ENCODE data around the gene SDC4. TPM values are rescaled to one million over a fixed set of nuclear protein-coding genes. Genes with fewer than 3 reads are reported as not detected.

SDC4 gene
- total RNA-seq, 1 experiment from 2014 or later = 24.7 TPM

DNA sequence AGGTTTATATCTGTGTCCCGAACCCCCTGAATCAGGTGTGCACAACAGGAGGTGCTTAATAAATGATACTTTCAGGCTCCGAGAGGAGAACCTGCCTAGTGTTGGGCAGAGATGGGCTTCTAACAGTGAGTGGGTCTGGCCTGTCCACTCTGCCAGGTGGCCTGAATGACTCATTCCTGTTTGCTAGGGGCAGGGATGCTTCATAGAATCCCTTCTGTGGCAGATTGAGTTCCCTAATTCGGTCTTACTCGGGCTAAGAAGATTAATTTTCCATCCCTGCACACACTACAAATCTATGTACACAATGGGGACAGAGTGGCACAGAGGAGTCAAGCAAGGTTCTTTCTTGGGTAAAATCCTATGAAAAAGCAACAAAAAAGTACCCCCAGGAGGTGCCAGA, 19.8 kb downstream of the SDC4 start:
- in situ Hi-C loops (cut with HindIII; ENCODE audit: low sequenced_read_pairs) = no loop called here
- DNase-seq (ENCODE audit: low spot score) = peak; percentile 88

DNA sequence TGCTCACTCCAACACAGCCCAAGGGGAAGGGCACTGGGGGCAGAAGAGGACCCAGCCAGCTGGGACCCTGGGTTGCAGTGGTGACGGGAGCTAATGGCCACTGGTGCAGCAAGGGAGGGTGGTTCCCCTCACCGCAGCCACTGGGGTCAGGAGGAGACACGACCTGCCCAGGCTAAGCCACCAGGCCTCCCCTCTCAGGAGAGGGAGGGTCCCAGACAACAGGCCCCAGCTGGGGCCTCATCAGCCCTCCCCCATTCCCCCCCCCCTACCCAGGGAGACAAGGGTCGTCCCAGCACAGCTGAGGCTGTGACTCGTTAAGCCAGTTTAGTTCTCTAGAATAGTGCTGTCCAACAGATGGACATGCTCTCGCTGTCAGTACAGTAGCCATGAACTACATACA, 22.9 kb downstream of the SDC4 start:
- in situ Hi-C loops (cut with HindIII; ENCODE audit: low sequenced_read_pairs) = no loop called here
- no peak for DNase-seq (ENCODE audit: low spot score)

DNA sequence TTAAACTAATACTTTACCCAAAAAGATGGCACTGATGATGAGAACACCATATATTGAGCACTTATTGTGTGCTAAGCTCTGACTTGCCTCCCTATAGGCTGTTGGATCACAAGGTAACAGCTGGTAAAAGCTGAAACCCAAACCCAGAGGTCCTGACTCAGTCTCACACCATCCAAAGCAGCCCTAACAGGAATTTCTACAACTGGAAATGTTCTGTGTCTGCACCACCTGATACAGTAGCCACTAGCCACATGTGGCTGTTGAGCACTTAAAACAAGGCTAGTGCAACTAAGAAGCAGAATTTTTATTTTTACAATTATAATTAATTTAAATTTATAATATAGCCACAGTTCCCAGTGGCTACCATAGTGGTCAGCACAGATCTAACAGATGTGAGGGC, 24.5 kb downstream of the SDC4 start:
- in situ Hi-C loops (cut with HindIII; ENCODE audit: low sequenced_read_pairs) = loop anchor here (25.0 kb wide), 2 partner anchors 164 to 439 kb away; no protein-coding TSS in a partner anchor
- DNase-seq (ENCODE audit: low spot score) = no peak

DNA sequence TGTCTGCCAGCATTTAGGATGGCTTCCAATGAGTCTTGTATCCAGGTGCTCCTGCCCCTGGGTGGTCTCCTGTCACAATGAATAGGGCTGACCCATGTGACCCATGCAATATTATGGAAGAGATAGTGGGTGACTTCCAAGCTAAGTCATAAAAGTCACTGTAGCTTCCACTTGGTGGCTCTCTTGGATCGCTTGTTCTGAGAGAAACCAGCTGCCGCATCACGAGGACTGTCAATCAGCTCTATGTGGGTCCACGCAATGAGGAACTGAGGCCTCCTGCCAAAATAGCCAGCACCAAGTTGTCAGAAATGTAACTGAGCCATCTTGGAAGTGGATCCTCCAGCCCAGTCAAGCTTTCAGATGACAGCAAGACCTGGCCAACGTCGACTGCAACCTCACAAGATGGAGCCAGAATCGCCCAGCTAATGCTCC, 25.3 kb downstream of the SDC4 start:
- in situ Hi-C loops (cut with HindIII; ENCODE audit: low sequenced_read_pairs) = loop anchor here (25.0 kb wide), 2 partner anchors 164 to 439 kb away; no protein-coding TSS in a partner anchor
- peak; percentile 80 for DNase-seq (ENCODE audit: low spot score)

DNA sequence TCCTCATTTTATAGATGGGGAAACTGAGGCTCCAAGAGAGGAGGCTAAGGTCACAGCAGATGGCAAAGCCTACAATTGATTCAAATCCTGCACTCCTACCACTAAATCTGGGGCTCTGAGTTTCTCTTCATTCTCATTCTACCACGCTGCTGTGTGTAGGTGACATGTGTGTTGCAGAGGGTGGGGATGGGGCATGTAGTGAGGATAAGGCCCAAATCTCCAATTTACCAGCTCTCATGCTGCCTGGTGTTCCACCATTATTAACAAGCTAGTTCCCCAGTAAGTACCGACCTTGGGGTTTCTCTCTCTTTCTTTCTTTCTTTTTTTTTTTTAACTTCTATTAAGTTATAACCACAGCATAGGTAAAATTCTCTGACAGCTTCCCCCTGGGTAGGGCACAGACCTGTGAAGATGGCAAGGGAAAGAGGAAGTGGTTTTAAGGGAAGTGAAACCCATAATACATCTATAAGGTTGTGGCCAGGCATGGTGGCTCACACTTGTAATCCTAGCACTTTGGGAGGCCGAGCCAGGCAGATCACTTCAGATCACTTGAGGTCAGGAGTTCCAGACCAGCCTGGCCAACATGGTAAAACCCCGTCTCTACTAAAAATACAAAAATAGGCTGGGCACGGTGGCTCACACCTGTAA, 27.2 kb downstream of the SDC4 start:
- in situ Hi-C loops (cut with HindIII; ENCODE audit: low sequenced_read_pairs) = loop anchor here (25.0 kb wide), 2 partner anchors 166 to 441 kb away; no protein-coding TSS in a partner anchor
- no peak for DNase-seq (ENCODE audit: low spot score)

DNA sequence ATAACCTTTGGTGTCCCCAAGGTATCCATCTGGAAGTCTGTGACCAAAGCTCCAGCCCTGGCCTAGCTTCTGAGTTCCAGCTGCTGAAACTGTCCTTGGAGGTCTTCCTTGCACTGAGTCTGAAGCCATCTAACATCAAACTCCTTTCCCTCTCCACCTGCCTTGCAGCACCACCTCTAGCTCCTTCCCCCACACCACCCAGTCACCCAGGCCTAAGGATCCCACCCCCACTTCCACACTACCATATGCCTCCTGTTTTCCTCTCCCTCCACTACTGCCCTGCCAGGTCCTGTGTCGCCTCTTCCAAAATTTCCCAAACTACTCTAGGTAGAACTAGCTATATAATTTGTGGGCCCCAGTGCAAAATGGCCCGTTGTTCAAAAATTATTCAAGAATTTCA, 29.3 kb downstream of the SDC4 start:
- DNase-seq (ENCODE audit: low spot score) = no peak
- in situ Hi-C loops (cut with HindIII; ENCODE audit: low sequenced_read_pairs) = loop anchor here (25.0 kb wide), 2 partner anchors 168 to 443 kb away; no protein-coding TSS in a partner anchor

DNA sequence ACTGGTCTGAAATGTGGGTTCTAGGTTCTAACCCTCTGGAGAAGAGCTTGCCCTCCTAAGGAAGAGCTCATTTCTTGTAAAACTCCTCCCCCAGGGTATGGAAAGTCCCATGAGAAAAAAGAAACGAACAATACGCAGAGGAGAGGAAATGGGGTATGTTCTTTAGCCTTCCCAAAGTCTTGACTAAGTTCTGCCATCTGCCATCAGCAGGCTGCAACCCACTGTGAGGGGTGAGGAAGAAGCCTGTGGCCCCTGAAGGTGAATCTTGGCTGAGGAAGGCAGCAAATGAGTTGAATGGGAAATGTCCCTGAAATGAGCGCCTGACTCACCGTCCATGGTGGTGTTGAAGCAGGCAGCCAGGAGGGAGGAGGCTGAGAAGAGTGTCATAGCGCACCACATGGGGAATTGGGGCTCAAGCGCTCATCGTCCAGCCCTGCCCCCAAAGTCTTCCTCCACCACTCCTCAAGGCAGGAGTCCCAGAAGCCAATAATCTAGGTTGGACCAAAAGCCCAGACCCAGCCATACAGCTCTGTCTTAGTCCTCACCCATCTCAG, 29.8 kb downstream of the SDC4 start:
- in situ Hi-C loops (cut with HindIII; ENCODE audit: low sequenced_read_pairs) = loop anchor here (25.0 kb wide), 2 partner anchors 169 to 444 kb away; no protein-coding TSS in a partner anchor
- DNase-seq (ENCODE audit: low spot score) = no peak

DNA sequence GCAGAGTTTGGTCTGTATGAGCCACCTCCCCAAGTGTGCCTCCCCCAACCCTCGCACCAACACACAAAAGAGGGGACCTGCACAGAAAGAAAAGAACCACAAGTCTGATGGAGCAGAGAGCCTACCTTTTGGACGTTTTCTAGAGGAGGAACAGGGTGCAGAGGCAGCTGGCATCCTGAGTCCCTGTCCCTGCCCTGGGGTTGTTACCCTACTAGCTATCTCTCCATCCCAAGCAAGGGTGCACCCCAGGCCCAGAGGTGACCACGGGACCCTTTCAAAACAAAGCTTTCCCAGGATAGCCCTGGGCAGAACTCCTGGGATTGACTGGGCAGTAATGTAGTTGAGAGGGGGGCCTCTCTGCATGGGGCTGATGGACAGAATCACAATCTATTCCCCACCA, 30.4 kb downstream of the SDC4 start:
- in situ Hi-C loops (cut with HindIII; ENCODE audit: low sequenced_read_pairs) = loop anchor here (25.0 kb wide), 2 partner anchors 169 to 444 kb away; no protein-coding TSS in a partner anchor
- DNase-seq (ENCODE audit: low spot score) = no peak

DNA sequence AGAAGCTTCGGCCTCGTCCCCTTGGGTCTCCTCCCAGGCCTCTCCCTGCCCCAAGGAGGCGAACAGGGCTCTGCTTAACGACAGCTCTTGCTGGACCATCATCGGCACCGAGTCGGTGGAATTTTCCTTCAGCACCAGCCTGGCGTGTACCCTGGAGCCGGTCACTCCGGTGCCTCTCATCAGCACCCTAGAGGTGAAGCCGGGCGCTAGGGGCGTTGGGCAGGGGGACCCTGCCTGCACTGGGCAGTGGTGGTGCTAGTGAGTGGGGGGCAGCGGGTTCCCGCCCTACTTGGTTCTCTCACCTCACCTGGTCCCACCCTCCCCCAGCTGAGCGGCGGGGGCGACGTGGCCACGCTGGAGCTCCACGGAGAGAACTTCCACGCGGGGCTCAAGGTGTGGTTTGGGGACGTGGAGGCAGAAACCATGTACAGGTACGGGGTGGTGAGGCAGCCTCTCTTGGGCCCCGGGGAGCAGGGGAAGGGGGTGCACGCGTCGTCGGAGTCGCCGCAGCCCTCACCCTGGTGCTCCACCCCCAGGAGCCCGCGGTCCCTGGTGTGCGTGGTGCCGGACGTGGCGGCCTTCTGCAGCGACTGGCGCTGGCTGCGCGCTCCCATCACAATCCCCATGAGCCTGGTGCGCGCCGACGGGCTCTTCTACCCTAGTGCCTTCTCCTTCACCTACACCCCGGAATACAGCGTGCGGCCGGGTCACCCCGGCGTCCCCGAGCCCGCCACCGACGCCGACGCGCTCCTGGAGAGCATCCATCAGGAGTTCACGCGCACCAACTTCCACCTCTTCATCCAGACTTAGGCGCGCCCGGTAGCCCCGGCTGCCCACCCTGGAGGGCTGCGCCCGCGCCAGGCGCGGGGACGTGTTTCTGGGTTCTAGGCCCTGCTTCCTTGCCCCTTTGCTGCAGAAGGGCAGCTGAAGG, 31.8 kb downstream of the SDC4 start:
- in situ Hi-C loops (cut with HindIII; ENCODE audit: low sequenced_read_pairs) = loop anchor here (25.0 kb wide), 2 partner anchors 171 to 446 kb away; no protein-coding TSS in a partner anchor
- DNase-seq (ENCODE audit: low spot score) = no peak

DNA sequence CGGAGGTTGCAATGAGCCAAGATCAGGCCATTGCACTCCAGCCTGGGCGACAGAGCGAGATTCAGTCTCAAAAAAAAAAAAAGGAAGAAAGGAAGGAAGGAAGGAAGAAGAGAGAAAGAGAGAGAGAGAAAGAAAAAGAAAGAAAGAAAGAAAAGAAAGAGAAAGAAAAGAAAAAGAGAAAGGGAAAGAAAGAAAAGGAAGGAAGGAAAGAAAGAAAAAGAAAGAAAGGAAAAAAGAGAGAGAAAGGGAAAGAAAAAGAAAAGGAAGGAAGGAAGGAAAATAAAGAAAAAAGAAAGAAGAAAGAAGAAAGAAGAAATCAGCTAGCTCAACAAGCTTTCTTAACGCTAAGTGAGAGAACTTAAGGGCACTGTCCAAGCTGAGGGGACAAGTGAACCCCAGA, 32.6 kb downstream of the SDC4 start:
- in situ Hi-C loops (cut with HindIII; ENCODE audit: low sequenced_read_pairs) = loop anchor here (25.0 kb wide), 2 partner anchors 172 to 447 kb away; no protein-coding TSS in a partner anchor
- DNase-seq (ENCODE audit: low spot score) = no peak

DNA sequence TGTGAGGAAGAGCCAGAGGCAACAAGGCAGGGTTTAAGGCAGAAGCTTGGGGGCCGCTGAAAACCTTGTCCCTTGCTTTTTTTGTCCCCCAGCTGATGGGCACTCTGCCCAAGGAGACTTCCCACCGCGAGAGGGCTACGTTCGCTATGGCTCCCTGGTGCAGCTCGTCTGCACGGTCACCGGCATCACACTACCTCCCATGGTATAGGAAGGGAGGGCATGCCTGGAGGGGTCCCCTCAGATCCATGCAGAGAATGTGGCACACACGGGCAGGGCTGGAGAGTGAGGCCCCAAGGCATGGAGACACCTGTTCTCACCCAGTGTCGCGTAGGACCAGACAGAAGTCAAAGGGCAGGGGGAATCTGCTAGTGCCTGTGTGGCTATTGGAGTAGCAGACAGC, 34.3 kb downstream of the SDC4 start:
- in situ Hi-C loops (cut with HindIII; ENCODE audit: low sequenced_read_pairs) = loop anchor here (25.0 kb wide), 2 partner anchors 173 to 448 kb away; no protein-coding TSS in a partner anchor
- no peak for DNase-seq (ENCODE audit: low spot score)

DNA sequence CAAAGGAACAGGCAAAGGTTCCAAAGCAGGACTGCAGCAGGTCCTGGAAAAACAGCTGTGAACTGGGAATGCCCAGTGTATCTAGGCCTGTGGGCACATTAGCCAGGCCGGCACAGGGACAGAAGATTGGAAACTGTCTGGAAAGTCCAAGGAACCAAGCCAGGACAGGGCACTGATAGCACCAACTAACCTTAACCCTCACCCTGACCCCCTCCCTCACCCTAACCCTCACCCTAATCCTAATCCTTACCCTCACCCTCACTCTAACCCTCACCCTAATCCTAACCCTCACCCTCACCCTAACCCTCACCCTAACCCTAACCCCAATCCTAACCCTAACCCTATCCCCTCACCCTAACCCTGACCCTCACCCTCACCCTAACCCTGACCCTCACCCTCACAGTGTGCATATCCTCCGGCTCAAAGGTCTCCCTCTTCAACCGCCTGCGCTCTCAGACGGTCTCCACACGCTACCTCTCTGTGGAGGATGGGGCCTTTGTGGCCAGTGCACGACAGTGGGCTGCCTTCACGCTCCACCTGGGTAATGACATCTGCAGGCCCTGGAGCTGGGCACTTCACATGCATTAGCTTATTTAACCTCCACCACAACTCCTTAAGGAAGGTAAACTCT, 35.0 kb downstream of the SDC4 start:
- in situ Hi-C loops (cut with HindIII; ENCODE audit: low sequenced_read_pairs) = loop anchor here (25.0 kb wide), 2 partner anchors 174 to 449 kb away; no protein-coding TSS in a partner anchor
- no peak for DNase-seq (ENCODE audit: low spot score)

DNA sequence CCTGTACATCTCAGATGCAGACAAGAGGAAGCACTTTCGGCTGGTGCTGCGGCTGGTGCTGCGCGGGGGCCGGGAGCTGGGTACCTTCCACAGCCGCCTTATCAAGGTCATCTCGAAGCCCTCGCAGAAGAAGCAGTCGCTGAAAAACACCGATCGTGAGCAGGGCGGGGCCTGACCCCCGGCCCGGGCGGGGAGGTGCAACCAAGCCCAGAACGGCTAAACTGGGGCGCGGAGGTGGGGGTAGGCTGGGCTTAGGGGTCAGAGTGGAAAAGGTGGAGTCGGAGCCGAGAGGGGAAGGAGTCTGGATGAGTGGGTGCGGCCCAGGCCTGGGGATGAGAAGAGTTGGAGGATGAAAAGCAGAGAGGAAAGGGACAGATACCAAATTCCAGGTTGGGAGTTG, 36.0 kb downstream of the SDC4 start:
- DNase-seq (ENCODE audit: low spot score) = no peak
- in situ Hi-C loops (cut with HindIII; ENCODE audit: low sequenced_read_pairs) = loop anchor here (25.0 kb wide), 2 partner anchors 175 to 450 kb away; no protein-coding TSS in a partner anchor

DNA sequence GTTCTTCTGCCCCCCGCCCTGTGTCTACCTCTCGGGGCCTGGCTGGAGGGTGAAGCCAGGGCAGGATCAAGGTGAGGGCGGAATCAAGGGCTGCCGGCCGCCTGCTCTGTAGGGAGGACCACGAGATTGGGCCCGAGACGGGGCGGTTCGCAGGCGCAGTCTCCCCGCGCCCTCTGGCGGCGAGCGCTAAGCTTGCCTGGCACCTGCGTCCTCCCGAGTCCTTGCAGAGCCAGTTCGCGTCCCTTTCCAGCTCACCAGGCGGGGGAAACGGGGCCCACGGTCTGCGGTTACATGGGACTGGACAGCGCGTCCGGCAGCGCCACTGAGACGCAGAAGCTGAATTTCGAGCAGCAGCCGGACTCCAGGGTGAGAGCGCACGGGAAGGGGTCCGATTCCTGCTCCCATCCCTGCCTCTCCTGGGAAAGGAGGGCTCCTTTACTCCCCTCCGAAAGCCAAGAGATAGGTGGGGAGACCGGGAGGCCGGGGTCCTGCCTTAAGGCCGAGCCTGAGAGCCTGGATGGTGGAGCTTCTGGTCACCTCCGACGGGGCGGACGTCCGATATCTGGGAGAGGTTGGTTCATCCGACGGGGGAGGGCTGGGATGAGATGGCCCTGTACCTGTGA, 36.5 kb downstream of the SDC4 start:
- in situ Hi-C loops (cut with HindIII; ENCODE audit: low sequenced_read_pairs) = loop anchor here (25.0 kb wide), 2 partner anchors 176 to 451 kb away; no protein-coding TSS in a partner anchor
- peak; percentile 36 for DNase-seq (ENCODE audit: low spot score)

DNA sequence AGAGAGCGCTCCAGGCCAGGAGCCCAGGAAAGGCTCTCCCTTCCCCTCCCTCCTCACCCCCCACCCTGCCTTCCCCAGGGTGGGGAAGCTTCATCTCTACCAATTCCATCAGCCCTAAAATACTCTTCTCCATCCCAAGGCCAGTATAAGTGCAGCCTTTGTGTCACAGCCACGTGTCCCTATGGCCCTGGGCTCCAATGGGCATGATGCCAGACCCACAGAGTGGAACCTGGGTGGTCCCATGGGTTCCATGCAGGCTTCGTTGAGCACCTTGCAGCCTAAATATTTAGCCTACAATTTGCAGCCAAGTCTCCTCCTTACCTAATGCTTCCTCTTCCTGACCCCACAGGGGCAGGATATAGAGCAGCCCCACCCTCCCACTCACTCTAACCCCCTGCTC, 39.1 kb downstream of the SDC4 start:
- no peak for DNase-seq (ENCODE audit: low spot score)
- in situ Hi-C loops (cut with HindIII; ENCODE audit: low sequenced_read_pairs) = loop anchor here (25.0 kb wide), 2 partner anchors 178 to 453 kb away; no protein-coding TSS in a partner anchor

DNA sequence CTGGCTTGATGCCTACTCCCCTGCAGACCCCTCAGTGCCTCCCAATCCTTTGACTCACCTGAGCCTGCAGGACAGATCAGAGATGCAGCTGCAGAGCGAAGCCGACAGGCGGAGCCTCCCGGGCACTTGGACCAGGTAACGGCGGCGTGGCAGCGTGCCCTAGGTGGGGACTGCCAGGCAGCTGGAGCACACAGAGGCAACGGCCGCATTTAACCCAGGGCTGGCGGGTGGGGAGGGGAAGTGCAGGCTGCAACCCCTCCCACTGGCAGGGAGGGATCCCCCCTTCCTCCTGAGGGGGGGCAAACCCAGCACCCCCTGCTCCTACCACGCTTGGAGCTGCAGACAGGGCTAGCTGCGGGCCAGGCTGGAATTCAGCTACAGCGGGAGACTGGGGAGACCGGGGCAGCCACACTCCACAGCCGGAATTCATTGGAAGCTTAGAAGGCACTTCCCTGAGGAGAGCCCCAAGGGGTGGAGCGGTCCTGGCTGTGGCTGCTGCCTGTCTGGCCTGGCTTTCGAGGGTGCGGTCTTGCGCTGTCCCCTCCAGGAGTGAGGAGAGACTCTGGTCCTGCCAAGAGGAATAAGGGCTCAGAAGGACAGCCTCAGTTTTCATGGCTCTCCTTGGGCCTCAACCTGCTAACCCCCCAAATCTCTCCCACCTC, 40.0 kb downstream of the SDC4 start, which contains the start of gene MATN4:
Gene MATN4 (minus strand): TSS at position 183 of the 662 bp plus-strand sequence. CDS start 2,717 bp downstream, outside the sequence.
- in situ Hi-C loops (cut with HindIII; ENCODE audit: low sequenced_read_pairs) = loop anchor here (25.0 kb wide), 2 partner anchors 179 to 454 kb away; no protein-coding TSS in a partner anchor
- peak; percentile 11 for DNase-seq (ENCODE audit: low spot score)

DNA sequence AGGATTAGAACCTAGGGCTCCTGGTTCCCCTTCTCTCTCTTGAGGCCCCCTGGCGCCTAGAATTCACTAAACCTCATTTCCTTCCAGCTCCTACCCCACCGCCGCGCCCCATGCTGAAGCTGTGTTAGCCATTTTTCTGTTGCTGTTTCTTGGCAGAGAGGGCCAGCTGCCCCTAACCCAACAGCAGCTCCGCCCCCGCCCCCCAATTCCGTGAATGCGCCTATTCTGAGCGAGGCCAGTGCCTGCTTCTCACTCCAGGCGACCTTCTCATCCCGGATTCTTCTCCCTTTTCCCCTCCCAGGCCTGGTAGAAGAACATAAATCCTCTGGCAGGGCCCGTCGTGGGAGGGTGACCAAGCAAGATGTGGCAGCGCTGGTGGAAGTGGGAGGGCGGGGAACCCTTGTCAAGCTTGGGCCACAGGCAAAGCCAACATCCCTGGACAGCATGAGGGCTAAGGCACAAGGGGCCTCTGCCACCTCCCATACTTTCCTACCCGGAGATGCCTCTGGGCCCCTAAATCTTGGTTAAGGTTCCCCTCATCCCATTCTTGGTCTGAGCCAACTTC, 41.1 kb downstream of the SDC4 start:
- no peak for DNase-seq (ENCODE audit: low spot score)
- in situ Hi-C loops (cut with HindIII; ENCODE audit: low sequenced_read_pairs) = loop anchor here (25.0 kb wide), 2 partner anchors 180 to 455 kb away; no protein-coding TSS in a partner anchor

Data from G401 (cell line).